Endodermal cell (in vitro differentiated cells): ENCODE measurements around the gene FAM217B. TPM values are rescaled to one million over a fixed set of nuclear protein-coding genes. Genes with fewer than 3 reads are reported as not detected.

ENCODE experiments used
- DNase-seq: peaks from one replicate; pipeline ENCODE4 v3.0.0-alpha.2; 2017
- H3K27ac ChIP-seq: 2 replicates; pipeline ENCODE4 v1.5.1; 2013; ENCODE audit warnings: mild to moderate bottlenecking, low read depth, low read length, moderate library complexity
- H3K27me3 ChIP-seq: 2 replicates; pipeline ENCODE4 v1.6.1; 2013; ENCODE audit warnings: mild to moderate bottlenecking, low read length, moderate library complexity; ENCODE audit not compliant: insufficient read depth, control insufficient read depth, poor library complexity, severe bottlenecking
- H3K36me3 ChIP-seq: 2 replicates; pipeline ENCODE4 v1.7.0; 2013; ENCODE audit warnings: mild to moderate bottlenecking, low read length, moderate library complexity; ENCODE audit not compliant: control insufficient read depth, insufficient read depth
- H3K4me1 ChIP-seq: one replicate; pipeline ENCODE4 v1.7.0; 2013; ENCODE audit warnings: low read length; ENCODE audit not compliant: control insufficient read depth, insufficient read depth
- H3K4me3 ChIP-seq: 2 replicates; pipeline ENCODE4 v1.5.1; 2013; ENCODE audit warnings: mild to moderate bottlenecking, low read length, moderate library complexity
- H3K9ac ChIP-seq: 2 replicates; pipeline ENCODE4 v1.6.1; 2013; ENCODE audit warnings: mild to moderate bottlenecking, low read length, moderate library complexity; ENCODE audit not compliant: poor library complexity, severe bottlenecking; ENCODE audit errors: extremely low read depth
- H3K9me3 ChIP-seq: 2 replicates; pipeline ENCODE4 v1.6.1; 2013; ENCODE audit warnings: mild to moderate bottlenecking, low read length, moderate library complexity; ENCODE audit not compliant: control insufficient read depth
- H3K27ac Mint-ChIP-seq: 2 replicates; pipeline ENCODE4 v1.8.0; 2020; ENCODE audit warnings: mixed read lengths
- H3K27me3 Mint-ChIP-seq: 2 replicates; pipeline ENCODE4 v1.8.0; 2021; ENCODE audit warnings: mild to moderate bottlenecking, mixed read lengths; ENCODE audit not compliant: insufficient read depth
- H3K36me3 Mint-ChIP-seq: 2 replicates; pipeline ENCODE4 v1.8.0; 2020; ENCODE audit warnings: low read depth, mixed read lengths
- H3K4me1 Mint-ChIP-seq: 2 replicates; pipeline ENCODE4 v1.8.0; 2020; ENCODE audit warnings: mixed read lengths
- H3K4me3 Mint-ChIP-seq: 2 replicates; pipeline ENCODE4 v1.8.0; 2020; ENCODE audit warnings: mild to moderate bottlenecking, moderate library complexity, mixed read lengths
- H3K9me3 Mint-ChIP-seq: 2 replicates; pipeline ENCODE4 v1.8.0; 2020; ENCODE audit warnings: mild to moderate bottlenecking, mixed read lengths
- CTCF ChIP-seq: fragments of 200-600 bp; sonication (generic); conservative IDR thresholded peaks from 2 replicates; pipeline ENCODE4 v1.5.0; 2021; ENCODE audit warnings: antibody characterized with exemption, mild to moderate bottlenecking
- WGBS, 2 experiments: methylation state at CpG; one replicate each; pipeline versions ENCODE4 v1.1.5 to v1.1.7; 2013; ENCODE audit warnings: missing lambda C conversion rate in 2 of 2, mixed read lengths in 1 of 2; ENCODE audit not compliant: insufficient coverage in 1 of 2, insufficient read length in 1 of 2; 5-methylcytosine and 5-hydroxymethylcytosine counted together
- total RNA-seq, 2 donors: library from RNA; stranded (reverse); fragmentation: NEBNext Ultra II Directional in 1 of 2; extraction: Animal tissue kit (Norgen Biotek cat#: 25700) in 1 of 2; gene quantifications; 2 replicates in 1 of 2; 3 replicates in 1 of 2; pipeline ENCODE4 v1.2.1, GENCODE V29; 2021

FAM217B gene
- total RNA-seq, 2 donors from 2014 or later = 24.4 to 25.1 TPM

- no peaks in the 10 kb centered on the region for H3K9me3 ChIP-seq
- H3K4me1 Mint-ChIP-seq = no peaks in the 10 kb centered on the region
- H3K27ac Mint-ChIP-seq = no peak overlapping the region
- no peaks in the 10 kb centered on the region for H3K9me3 Mint-ChIP-seq
- H3K36me3 Mint-ChIP-seq = no peaks in the 10 kb centered on the region
- no peak overlapping the region for H3K27ac ChIP-seq
- H3K4me3 Mint-ChIP-seq = no peak overlapping the region
- H3K4me1 ChIP-seq = peaks cover 7% of the 10 kb centered on the region
- H3K9ac ChIP-seq = no peak overlapping the region
- DNase-seq = no peak
- no peak overlapping the region for H3K4me3 ChIP-seq
- H3K36me3 ChIP-seq = no peaks in the 10 kb centered on the region
- no peak for TF ChIP-seq CTCF
- 100% methylated on average over 1 of the region's 1 CpG; no CpG with 5 or more reads in 1 of the 2 experiments for WGBS, 2 experiments
- no peaks in the 10 kb centered on the region for H3K27me3 Mint-ChIP-seq
- H3K27me3 ChIP-seq = no peaks in the 10 kb centered on the region
Measured at GRCh38 chr20:59923514-59923913, 16.7 kb upstream of the FAM217B start.

DNA sequence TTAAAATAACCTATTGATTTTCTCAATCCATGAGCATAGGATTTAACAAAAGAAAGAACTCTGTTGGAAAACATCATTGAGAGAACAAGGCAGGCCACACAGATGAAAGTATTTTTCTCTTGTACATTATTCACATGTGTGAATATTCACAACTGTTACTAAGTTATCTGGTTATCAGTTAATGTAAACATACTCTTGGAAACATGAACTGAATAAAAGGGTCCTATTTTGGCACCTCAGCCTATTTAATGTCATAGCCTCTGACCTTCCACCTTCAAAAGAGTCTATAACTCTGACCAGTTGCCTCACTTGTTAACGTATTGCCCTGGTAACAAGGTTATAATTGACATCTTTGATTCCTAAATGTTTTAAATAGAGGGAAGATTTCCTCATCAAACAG is 14.8 kb upstream of the FAM217B start:
- H3K27ac ChIP-seq = no peak overlapping the region
- Mint-ChIP-seq H3K9me3 (no peaks in the 10 kb centered on the region), H3K4me1 (no peaks in the 10 kb centered on the region), H3K27ac (no peak overlapping the region), H3K27me3 (no peaks in the 10 kb centered on the region), H3K36me3 (no peaks in the 10 kb centered on the region), H3K4me3 (no peak overlapping the region)
- H3K9me3 ChIP-seq = no peaks in the 10 kb centered on the region
- WGBS, 2 experiments = 89% methylated on average over 1 of the region's 1 CpG; no CpG with 5 or more reads in 1 of the 2 experiments
- DNase-seq = no peak
- no peak overlapping the region for H3K9ac ChIP-seq
- no peak for TF ChIP-seq CTCF
- peaks cover 7% of the 10 kb centered on the region for H3K4me1 ChIP-seq
- H3K27me3 ChIP-seq = no peaks in the 10 kb centered on the region
- H3K36me3 ChIP-seq = no peaks in the 10 kb centered on the region
- no peak overlapping the region for H3K4me3 ChIP-seq

GRCh38 chr20:59925899-59926298 is 14.3 kb upstream of the FAM217B start:
- no peaks in the 10 kb centered on the region for H3K36me3 Mint-ChIP-seq
- DNase-seq = no peak
- no peaks in the 10 kb centered on the region for H3K27me3 ChIP-seq
- H3K4me1 ChIP-seq = peaks cover 7% of the 10 kb centered on the region
- no peak overlapping the region for H3K27ac Mint-ChIP-seq
- H3K4me3 ChIP-seq = no peak overlapping the region
- H3K4me1 Mint-ChIP-seq = no peaks in the 10 kb centered on the region
- H3K4me3 Mint-ChIP-seq = no peak overlapping the region
- H3K9me3 ChIP-seq = no peaks in the 10 kb centered on the region
- no peaks in the 10 kb centered on the region for H3K27me3 Mint-ChIP-seq
- H3K36me3 ChIP-seq = no peaks in the 10 kb centered on the region
- no peak for TF ChIP-seq CTCF
- no peak overlapping the region for H3K27ac ChIP-seq
- no peak overlapping the region for H3K9ac ChIP-seq
- H3K9me3 Mint-ChIP-seq = no peaks in the 10 kb centered on the region
